ENCODE results near the gene CCDC33.

Gene CCDC33

GRCh38 chr15:74289671-74290070, 53.5 kb downstream of the CCDC33 start:
- DNase-seq = no peak

- no peak for DNase-seq
These were observed 54.5 kb downstream of the CCDC33 start for GRCh38 chr15:74290645-74291044.

DNA sequence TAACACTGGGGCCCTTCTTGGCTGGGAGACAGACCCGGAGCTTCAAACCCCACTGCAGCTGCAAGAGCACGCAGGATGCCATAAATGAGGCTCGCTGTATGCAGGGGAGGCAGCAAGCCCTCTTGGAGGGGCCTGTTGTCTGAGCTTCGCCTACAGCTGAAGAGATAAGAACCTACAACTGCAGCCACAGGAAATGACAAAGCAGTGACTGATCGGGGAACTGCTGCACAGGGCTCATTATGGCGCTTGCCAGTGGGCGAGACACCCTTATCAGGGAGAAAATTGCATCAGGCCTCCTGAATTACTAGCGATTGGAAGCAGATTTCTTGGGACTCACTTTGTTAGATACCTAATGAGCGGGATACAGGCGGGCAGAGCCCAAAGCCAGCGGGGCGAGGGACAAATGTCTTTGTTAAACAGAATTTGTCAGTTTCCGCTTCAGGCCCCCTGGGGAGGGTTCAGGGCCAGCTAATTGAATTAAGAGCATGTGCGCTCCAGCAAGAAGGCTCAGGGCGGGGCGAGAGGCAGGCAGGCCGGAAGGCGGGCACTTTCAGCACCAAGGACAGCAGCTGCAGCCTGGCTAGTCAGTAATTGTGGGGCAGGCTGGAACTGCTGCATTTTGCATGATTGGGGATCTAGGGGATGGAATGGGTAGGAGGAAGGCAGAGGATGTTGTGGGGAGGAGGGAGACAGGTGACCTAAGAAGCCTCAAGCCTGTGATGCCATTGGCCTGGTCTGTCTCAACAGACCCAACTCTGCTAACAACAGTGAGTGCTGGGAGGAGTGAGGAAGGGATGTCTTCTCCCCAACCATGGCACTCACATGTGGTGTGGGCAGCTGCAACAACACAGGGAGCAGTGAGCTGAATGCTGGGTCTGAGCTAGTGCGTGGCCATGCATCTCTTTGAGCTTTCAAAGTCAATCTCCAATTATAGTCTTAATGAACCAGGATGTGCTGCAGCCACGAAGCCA, 55.3 kb downstream of the CCDC33 start:
- peak; percentile 68 to 87 (median 80) for DNase-seq

- no peak for DNase-seq
These were observed 57.1 kb downstream of the CCDC33 start for GRCh38 chr15:74293021-74293810.

DNA sequence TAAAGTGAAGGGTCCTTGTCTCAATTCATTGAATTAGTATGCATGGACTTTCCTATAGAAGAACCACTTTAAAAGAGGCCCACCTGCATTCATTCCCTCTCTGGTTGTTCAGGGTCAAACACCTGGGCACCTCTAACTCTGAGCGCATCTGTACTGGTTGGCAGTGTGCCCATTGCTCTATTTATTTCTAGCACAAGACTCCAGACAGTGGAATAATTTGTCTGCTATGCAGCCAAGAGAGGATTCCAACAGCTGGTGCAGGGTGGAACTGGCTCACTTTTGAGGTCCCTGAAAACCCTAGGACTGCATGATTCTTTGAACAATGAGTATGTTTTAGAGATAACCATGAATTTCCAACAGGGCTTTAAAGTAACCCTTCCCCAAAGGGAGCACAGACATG, 57.9 kb downstream of the CCDC33 start:
- no peak for DNase-seq

GRCh38 chr15:74295800-74296199, 59.7 kb downstream of the CCDC33 start:
- no peak for DNase-seq

DNA sequence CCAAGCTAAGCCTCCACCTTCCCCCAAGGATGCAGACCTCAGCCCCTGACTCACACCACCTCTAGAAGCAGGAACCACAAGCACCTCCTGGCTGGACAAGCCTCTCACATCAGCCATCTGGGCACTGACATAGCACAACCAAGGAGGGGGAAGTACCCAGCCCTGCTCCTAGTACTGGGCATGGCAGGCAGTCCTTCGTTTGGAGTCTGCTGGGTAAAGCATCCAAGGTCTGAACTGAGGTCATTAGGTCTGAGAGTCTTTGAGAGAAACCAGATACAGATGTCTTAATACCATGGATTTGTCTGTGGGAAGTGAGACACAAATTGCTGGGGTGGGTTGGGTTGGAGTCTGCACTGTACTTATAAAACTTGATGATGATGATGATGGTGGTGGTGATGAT, 61.8 kb downstream of the CCDC33 start:
- no peak for DNase-seq

GRCh38 chr15:74300057-74300795, 64.1 kb downstream of the CCDC33 start:
- DNase-seq = no peak

- no peak for DNase-seq
These were observed 65.6 kb downstream of the CCDC33 start for GRCh38 chr15:74301583-74302361.

GRCh38 chr15:74302821-74303359, 66.8 kb downstream of the CCDC33 start:
- DNase-seq = peak in 3 of 4 experiments; percentile 13 to 60 (median 27)

- no peak for DNase-seq
These were observed 67.7 kb downstream of the CCDC33 start for GRCh38 chr15:74303741-74304309.

GRCh38 chr15:74304431-74304830, 68.3 kb downstream of the CCDC33 start:
- DNase-seq = no peak

GRCh38 chr15:74305687-74306086, 69.6 kb downstream of the CCDC33 start:
- DNase-seq = no peak

GRCh38 chr15:74306781-74307217, 70.7 kb downstream of the CCDC33 start:
- no peak for DNase-seq

GRCh38 chr15:74307827-74308811, 72.0 kb downstream of the CCDC33 start:
- DNase-seq = peak; percentile 28 to 63 (median 54)

DNA sequence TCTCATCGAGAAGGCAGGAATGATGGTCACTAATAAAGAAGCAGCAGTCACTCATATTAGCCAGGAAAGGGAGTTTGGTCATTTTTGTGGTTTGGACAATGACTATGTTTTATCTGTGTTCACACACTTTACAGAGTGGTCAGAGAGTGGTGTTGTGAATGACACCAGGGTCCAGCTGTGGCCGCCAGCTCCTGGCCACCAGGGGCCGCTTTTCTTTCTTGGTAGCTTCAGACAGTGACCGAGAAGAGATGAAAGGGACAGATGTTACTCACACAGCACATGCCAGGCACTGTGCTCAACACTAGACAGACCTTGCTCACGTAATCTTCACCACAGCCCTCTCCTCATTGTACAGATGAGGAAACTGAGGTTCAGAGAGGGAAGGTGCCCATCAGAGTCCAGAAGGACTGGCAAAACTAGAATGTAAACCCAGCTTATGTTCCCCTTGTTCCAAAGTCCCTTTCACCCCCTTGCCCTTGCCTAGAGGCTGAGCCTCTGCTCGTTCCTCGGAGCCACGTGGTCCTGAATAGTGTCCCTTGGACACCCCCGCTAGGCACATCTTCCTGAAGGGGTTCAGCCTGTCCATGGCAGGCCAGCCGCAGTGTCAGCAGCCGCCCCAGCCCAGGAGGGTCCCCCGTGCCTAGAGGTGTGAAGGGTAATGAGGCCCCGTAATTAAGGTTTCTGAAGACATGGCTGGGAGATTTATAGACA, 75.8 kb downstream of the CCDC33 start:
- no peak for DNase-seq

- no peak for DNase-seq
These were observed 76.4 kb downstream of the CCDC33 start for GRCh38 chr15:74312445-74313007.

DNA sequence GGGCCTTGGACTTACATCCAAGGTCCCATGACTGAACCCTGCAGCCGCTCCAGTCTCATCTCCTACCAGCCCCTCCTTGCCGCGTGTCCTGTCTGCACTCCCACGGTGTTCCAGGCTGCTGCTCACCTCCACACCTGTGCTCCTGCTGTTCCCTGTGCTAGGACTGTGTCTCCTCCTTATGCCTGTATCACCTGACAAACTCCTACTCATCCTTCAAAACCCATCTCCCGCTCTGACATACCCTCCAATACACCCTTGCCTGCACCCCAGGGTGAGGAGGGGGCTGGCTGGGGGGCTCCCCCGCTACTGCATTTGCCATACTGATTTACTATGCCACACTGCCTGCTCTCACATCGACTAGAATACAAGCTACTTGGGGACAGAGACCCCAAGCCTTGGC, 77.8 kb downstream of the CCDC33 start:
- no peak for DNase-seq
